SK-N-SH (cell line): ENCODE data around the gene IL20.

ENCODE experiments used
- POLR2AphosphoS5 ChIP-seq: IDR thresholded peaks from 2 replicates; pipeline ENCODE4 v1.6.1; 2012; ENCODE audit warnings: low read depth, low read length
- RAD21 ChIP-seq: IDR thresholded peaks from 2 replicates; pipeline ENCODE4 v1.6.1; 2012; ENCODE audit warnings: mild to moderate bottlenecking, low read length
- SIN3A ChIP-seq: IDR thresholded peaks from 2 replicates; pipeline ENCODE4 v1.6.1; 2012; ENCODE audit warnings: low read depth, mild to moderate bottlenecking, low read length, moderate library complexity, borderline replicate concordance
- SMC3 ChIP-seq: IDR thresholded peaks from 2 replicates; pipeline ENCODE4 v1.6.1; 2012; ENCODE audit warnings: low read depth, low read length, improper control_type of control experiment
- YY1 ChIP-seq: IDR thresholded peaks from 2 replicates; pipeline ENCODE4 v1.4.0; 2012; ENCODE audit warnings: low read depth, mild to moderate bottlenecking
- TF ChIP-seq, protein P1 (sequence below): IDR thresholded peaks from 2 replicates; pipeline ENCODE4 v1.4.0; 2012; ENCODE audit warnings: low read depth
- TF ChIP-seq, protein P2 (sequence below): fragments of 200-600 bp; sonication (generic); IDR thresholded peaks from 2 replicates; pipeline ENCODE4 v1.6.1; 2017; ENCODE audit warnings: antibody characterized with exemption, mild to moderate bottlenecking, moderate library complexity

GRCh38 chr1:206831650-206832049, 33.8 kb upstream of the IL20 start:
- TF ChIP-seq YY1 (no peak), POLR2AphosphoS5 (no peak), SIN3A (no peak), SMC3 (no peak), RAD21 (no peak)
- TF ChIP-seq, protein P1, sequence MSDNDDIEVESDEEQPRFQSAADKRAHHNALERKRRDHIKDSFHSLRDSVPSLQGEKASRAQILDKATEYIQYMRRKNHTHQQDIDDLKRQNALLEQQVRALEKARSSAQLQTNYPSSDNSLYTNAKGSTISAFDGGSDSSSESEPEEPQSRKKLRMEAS = no peak
- TF ChIP-seq, protein P2, sequence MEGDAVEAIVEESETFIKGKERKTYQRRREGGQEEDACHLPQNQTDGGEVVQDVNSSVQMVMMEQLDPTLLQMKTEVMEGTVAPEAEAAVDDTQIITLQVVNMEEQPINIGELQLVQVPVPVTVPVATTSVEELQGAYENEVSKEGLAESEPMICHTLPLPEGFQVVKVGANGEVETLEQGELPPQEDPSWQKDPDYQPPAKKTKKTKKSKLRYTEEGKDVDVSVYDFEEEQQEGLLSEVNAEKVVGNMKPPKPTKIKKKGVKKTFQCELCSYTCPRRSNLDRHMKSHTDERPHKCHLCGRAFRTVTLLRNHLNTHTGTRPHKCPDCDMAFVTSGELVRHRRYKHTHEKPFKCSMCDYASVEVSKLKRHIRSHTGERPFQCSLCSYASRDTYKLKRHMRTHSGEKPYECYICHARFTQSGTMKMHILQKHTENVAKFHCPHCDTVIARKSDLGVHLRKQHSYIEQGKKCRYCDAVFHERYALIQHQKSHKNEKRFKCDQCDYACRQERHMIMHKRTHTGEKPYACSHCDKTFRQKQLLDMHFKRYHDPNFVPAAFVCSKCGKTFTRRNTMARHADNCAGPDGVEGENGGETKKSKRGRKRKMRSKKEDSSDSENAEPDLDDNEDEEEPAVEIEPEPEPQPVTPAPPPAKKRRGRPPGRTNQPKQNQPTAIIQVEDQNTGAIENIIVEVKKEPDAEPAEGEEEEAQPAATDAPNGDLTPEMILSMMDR = no peak
